ENCODE data around the gene TM9SF1.

DNA sequence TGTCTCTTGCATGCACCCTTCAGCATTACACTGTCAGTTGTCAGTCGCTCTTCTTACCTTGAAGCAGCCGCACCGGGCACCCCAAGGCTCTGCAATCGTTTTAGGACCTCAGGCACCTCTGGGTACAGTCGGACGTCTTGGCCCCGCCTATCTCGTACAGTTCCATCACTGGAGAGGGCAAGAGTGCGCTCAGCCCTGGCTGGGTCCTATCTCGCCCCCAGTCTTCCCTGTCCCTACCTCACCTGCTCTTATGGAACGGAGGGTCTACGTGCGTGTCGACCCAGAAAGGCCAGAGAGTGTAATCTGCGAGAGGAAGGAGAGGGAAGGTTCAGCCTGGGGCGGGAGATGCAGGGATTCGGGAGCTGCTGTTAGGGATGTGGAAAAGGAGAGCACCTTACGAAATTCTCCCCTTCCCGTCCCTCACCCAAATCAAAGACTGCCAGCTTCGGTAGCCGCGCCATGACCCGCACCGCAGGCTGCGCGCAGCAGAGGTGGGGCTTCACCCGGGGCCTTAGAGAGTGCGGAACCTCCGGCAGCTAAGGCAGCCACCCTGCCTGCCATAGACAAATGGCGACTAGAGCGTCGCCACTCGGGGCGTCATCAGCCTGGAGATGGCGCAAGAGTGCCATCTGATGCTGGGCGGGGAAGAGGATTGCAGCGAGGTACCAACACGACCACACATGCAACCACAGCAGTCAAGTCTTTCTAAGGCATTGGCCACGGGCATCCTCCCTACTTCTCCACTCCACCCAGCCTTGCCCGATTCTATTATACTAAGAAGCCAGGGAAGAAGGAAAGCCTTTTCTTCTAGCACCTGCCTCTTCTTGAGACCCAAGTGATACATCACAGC is 20.5 kb upstream of the TM9SF1 start, which contains the start of gene MDP1:
- no peak for TF ChIP-seq TCF7L2 (IDR thresholded peaks at IDR 0.05; ENCODE audit: low read depth, low read length)
- TF ChIP-seq, protein P1, sequence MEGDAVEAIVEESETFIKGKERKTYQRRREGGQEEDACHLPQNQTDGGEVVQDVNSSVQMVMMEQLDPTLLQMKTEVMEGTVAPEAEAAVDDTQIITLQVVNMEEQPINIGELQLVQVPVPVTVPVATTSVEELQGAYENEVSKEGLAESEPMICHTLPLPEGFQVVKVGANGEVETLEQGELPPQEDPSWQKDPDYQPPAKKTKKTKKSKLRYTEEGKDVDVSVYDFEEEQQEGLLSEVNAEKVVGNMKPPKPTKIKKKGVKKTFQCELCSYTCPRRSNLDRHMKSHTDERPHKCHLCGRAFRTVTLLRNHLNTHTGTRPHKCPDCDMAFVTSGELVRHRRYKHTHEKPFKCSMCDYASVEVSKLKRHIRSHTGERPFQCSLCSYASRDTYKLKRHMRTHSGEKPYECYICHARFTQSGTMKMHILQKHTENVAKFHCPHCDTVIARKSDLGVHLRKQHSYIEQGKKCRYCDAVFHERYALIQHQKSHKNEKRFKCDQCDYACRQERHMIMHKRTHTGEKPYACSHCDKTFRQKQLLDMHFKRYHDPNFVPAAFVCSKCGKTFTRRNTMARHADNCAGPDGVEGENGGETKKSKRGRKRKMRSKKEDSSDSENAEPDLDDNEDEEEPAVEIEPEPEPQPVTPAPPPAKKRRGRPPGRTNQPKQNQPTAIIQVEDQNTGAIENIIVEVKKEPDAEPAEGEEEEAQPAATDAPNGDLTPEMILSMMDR (IDR thresholded peaks at IDR 0.05), result peak; percentile 82
- peak; percentile 86 for TF ChIP-seq POLR2AphosphoS5 (IDR thresholded peaks at IDR 0.05; ENCODE audit: low read depth, low read length)
- TF ChIP-seq, protein P2, sequence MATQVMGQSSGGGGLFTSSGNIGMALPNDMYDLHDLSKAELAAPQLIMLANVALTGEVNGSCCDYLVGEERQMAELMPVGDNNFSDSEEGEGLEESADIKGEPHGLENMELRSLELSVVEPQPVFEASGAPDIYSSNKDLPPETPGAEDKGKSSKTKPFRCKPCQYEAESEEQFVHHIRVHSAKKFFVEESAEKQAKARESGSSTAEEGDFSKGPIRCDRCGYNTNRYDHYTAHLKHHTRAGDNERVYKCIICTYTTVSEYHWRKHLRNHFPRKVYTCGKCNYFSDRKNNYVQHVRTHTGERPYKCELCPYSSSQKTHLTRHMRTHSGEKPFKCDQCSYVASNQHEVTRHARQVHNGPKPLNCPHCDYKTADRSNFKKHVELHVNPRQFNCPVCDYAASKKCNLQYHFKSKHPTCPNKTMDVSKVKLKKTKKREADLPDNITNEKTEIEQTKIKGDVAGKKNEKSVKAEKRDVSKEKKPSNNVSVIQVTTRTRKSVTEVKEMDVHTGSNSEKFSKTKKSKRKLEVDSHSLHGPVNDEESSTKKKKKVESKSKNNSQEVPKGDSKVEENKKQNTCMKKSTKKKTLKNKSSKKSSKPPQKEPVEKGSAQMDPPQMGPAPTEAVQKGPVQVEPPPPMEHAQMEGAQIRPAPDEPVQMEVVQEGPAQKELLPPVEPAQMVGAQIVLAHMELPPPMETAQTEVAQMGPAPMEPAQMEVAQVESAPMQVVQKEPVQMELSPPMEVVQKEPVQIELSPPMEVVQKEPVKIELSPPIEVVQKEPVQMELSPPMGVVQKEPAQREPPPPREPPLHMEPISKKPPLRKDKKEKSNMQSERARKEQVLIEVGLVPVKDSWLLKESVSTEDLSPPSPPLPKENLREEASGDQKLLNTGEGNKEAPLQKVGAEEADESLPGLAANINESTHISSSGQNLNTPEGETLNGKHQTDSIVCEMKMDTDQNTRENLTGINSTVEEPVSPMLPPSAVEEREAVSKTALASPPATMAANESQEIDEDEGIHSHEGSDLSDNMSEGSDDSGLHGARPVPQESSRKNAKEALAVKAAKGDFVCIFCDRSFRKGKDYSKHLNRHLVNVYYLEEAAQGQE (IDR thresholded peaks at IDR 0.05; ENCODE audit: insufficient read depth in 1 of 2, low read depth in 2 of 2, low read length in 1 of 2), result no peak

Data from Panc1 (cell line).